K562 (cell line): ENCODE data around the gene TTC9B. TPM values are rescaled to one million over a fixed set of nuclear protein-coding genes. Genes with fewer than 3 reads are reported as not detected.

Source experiments
- FOSL1 ChIP-seq: fragments of 200-800 bp; sonication (Bioruptor generic); conservative IDR thresholded peaks from 2 replicates; pipeline ENCODE4 v1.6.1; 2016; ENCODE audit warnings: missing genetic modification characterization, missing compliant biosample characterization
- HIVEP1 ChIP-seq: fragments of 250-450 bp; sonication (Bioruptor Pico); IDR thresholded peaks from 2 replicates; pipeline ENCODE4 v1.4.0; 2020; ENCODE audit warnings: mild to moderate bottlenecking
- MBD2 ChIP-seq: sonication (generic); IDR thresholded peaks from 2 replicates; pipeline ENCODE4 v1.6.1; 2016; ENCODE audit warnings: low read depth, borderline replicate concordance
- MTA1 ChIP-seq: fragments of 450-650 bp; IDR thresholded peaks from 2 replicates; pipeline ENCODE4 v1.6.1; 2017; ENCODE audit warnings: borderline replicate concordance
- PHB ChIP-seq: fragments of 250-450 bp; sonication (Bioruptor Pico); IDR thresholded peaks from 2 replicates; pipeline ENCODE4 v1.5.0; 2021
- PHF8 ChIP-seq: fragments of 200-600 bp; sonication (generic); IDR thresholded peaks from 2 replicates; pipeline ENCODE4 v1.6.1; 2012; ENCODE audit warnings: mixed run types, mild to moderate bottlenecking, inconsistent platforms, low read length, moderate library complexity, borderline replicate concordance
- POLR2H ChIP-seq: IDR thresholded peaks from 2 replicates; pipeline ENCODE4 v1.6.1; 2016; ENCODE audit warnings: missing genetic modification characterization, low read depth, mild to moderate bottlenecking, control low read depth, missing compliant biosample characterization, moderate library complexity
- RBBP5 ChIP-seq: fragments of 200-600 bp; sonication (generic); IDR thresholded peaks from 2 replicates; pipeline ENCODE4 v1.6.1; 2012; ENCODE audit warnings: borderline replicate concordance, mild to moderate bottlenecking, low read length, control low read depth, inconsistent platforms; ENCODE audit not compliant: insufficient read depth, poor library complexity, severe bottlenecking
- SMARCE1 ChIP-seq: fragments of 450-650 bp; IDR thresholded peaks from 2 replicates; pipeline ENCODE4 v1.7.1; 2016; ENCODE audit warnings: mild to moderate bottlenecking
- STAT5A ChIP-seq: IDR thresholded peaks from 2 replicates; pipeline ENCODE4 v1.6.1; 2012; ENCODE audit warnings: low read length, inconsistent platforms, borderline replicate concordance
- TAF1 ChIP-seq: IDR thresholded peaks from 2 replicates; pipeline ENCODE4 v1.6.1; 2011; ENCODE audit warnings: mild to moderate bottlenecking, low read length, moderate library complexity; ENCODE audit not compliant: insufficient read depth, control insufficient read depth, severe bottlenecking; ENCODE audit errors: extremely low read depth
- TGIF2 ChIP-seq: sonication (generic); formaldehyde crosslinking; IDR thresholded peaks from 2 replicates; pipeline ENCODE4 v1.8.1; 2022; ENCODE audit warnings: mild to moderate bottlenecking, missing genetic modification reagents, moderate library complexity
- ZBTB1 ChIP-seq: sonication (generic); formaldehyde crosslinking; IDR thresholded peaks from 2 replicates; pipeline ENCODE4 v1.8.1; 2023; ENCODE audit warnings: missing genetic modification reagents, low read depth, mild to moderate bottlenecking, borderline replicate concordance
- polyA plus RNA-seq, 8 experiments: library from polyadenylated mRNA; depleted of rRNA in 4 of 8; stranded (reverse) in 5 of 8; unstranded in 3 of 8; fragments of >200 nt; fragmentation: Nextera tagmentation in 2 of 8; fragmentation: Illumina TruSeq in 1 of 8; extraction: Ambion mirVana in 2 of 8; extraction: Trizol in 1 of 8; gene quantifications; 2 replicates each; pipeline versions ENCODE4 v1.2.1 to v1.2.3, GENCODE V29; 2011 to 2014; ENCODE audit warnings: inconsistent platforms in 1 of 8, missing spikeins in 1 of 8
- total RNA-seq, 7 experiments: library from RNA; depleted of rRNA in 6 of 7; stranded (reverse); fragments of >200 nt in 6 of 7; fragmentation: Illumina TruSeq in 2 of 7; extraction: Trizol in 2 of 7; gene quantifications; 2 replicates each; pipeline versions ENCODE4 v1.2.1 to v1.2.3, GENCODE V29; 2011 to 2021; ENCODE audit warnings: low replicate concordance in 1 of 7
- TF ChIP-seq, protein P1 (sequence below), 2 experiments: IDR thresholded peaks; 2 replicates each; pipeline ENCODE4 v1.6.1; 2011; ENCODE audit warnings: borderline replicate concordance in 1 of 2, control low read depth in 1 of 2, low read depth in 1 of 2, low read length in 1 of 2, mild to moderate bottlenecking in 1 of 2, mixed read lengths in 1 of 2, moderate library complexity in 1 of 2; ENCODE audit not compliant: insufficient read depth in 1 of 2, insufficient read length in 1 of 2, poor library complexity in 1 of 2, severe bottlenecking in 1 of 2; ENCODE audit errors: extremely low read depth in 1 of 2
- TF ChIP-seq, protein P2 (sequence below): sonication (generic); formaldehyde crosslinking; IDR thresholded peaks from 2 replicates; pipeline ENCODE4 v1.8.0; 2022; ENCODE audit warnings: missing genetic modification reagents, mild to moderate bottlenecking, moderate library complexity, borderline replicate concordance
- TF ChIP-seq, protein P3 (sequence below): IDR thresholded peaks from 2 replicates; pipeline ENCODE4 v1.6.1; 2011; ENCODE audit warnings: borderline replicate concordance, low read depth, mild to moderate bottlenecking, moderate library complexity, low read length; ENCODE audit not compliant: insufficient read depth, poor library complexity, severe bottlenecking
- TF ChIP-seq, protein P4 (sequence below): fragments of 450-650 bp; IDR thresholded peaks from 2 replicates; pipeline ENCODE4 v1.6.1; 2016
- TF ChIP-seq, protein P5 (sequence below): conservative IDR thresholded peaks from 2 replicates; pipeline ENCODE4 v1.6.1; 2011; ENCODE audit warnings: low read depth, mild to moderate bottlenecking, low read length; ENCODE audit not compliant: control insufficient read depth

Gene TTC9B
- total and polyA plus RNA-seq, 9 of the 15 experiments (the other 6 are each of a cell fraction or from before 2014, with no cell fraction given): 0.06 to 0.14 TPM; not detected in 7

DNA sequence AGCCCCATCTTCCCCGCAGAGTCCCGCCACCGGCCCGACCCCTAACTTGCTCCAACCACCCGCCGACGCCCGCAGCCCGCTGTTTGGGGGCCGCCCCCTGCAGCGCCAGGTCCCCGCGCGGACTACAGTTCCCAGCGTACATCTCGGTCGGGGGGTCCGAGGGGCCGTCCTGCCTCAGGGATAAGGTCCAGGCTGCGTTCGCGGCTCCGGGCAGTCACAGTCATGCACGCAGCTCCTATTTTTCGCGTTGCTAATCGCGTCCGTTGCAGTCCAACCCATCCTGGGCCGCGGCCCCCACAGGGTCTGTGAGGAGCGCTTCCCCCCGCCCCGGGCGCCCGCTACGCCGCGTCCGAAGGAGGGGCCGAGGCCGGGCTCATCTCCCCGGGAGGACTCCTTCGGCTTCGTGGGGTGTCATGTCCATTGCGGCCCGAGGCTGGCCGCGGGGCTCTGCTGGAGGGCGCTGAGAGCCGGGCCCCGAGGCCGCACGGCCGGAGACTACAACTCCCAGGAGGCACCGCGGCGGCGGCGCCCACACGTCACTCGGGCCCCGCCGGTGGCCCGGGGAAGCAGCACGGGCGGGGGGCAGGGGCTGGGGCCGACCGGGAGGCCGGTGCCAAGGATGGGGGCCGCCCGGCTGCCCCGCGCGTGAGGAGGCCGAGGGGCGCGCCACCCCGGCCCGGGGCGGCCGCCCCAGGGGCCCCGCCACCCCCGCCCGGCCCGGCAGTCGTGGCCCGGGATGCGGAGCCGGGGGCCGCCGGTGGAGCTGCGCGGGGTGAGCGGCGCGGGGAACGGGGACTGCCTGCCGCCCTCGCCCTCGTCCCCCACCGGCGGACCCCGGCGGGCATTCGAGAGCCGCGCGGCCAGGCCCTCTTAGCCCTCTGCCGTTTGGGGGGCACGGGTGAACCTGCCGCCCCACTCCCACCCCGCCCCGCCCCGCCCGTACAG, 27.0 kb downstream of the TTC9B start, which contains the start of gene MAP3K10 (continued):
- TF ChIP-seq, protein P1, sequence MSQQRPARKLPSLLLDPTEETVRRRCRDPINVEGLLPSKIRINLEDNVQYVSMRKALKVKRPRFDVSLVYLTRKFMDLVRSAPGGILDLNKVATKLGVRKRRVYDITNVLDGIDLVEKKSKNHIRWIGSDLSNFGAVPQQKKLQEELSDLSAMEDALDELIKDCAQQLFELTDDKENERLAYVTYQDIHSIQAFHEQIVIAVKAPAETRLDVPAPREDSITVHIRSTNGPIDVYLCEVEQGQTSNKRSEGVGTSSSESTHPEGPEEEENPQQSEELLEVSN (IDR thresholded peaks at IDR 0.05; ENCODE audit: borderline replicate concordance in 1 of 2, extremely low read depth in 1 of 2, insufficient read depth in 1 of 2, insufficient read length in 1 of 2, low read depth in 1 of 2, low read length in 1 of 2, poor library complexity in 1 of 2, severe bottlenecking in 1 of 2): peak in 1 of 2 experiments; percentile 43
- no peak for TF ChIP-seq RBBP5
- TF ChIP-seq MTA1: peak; percentile 87
- no peak for TF ChIP-seq PHB (CRISPR knock-in tag)
- TF ChIP-seq, protein P2, sequence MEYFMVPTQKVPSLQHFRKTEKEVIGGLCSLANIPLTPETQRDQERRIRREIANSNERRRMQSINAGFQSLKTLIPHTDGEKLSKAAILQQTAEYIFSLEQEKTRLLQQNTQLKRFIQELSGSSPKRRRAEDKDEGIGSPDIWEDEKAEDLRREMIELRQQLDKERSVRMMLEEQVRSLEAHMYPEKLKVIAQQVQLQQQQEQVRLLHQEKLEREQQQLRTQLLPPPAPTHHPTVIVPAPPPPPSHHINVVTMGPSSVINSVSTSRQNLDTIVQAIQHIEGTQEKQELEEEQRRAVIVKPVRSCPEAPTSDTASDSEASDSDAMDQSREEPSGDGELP (CRISPR knock-in tag): peak; percentile 71; the same call in 1 of the 2 replicates
- TF ChIP-seq SMARCE1: 0 out of 2 replicates have a peak, but pooled peaks have one; percentile 2
- TF ChIP-seq, protein P3, sequence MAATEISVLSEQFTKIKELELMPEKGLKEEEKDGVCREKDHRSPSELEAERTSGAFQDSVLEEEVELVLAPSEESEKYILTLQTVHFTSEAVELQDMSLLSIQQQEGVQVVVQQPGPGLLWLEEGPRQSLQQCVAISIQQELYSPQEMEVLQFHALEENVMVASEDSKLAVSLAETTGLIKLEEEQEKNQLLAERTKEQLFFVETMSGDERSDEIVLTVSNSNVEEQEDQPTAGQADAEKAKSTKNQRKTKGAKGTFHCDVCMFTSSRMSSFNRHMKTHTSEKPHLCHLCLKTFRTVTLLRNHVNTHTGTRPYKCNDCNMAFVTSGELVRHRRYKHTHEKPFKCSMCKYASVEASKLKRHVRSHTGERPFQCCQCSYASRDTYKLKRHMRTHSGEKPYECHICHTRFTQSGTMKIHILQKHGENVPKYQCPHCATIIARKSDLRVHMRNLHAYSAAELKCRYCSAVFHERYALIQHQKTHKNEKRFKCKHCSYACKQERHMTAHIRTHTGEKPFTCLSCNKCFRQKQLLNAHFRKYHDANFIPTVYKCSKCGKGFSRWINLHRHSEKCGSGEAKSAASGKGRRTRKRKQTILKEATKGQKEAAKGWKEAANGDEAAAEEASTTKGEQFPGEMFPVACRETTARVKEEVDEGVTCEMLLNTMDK: peak; percentile 1
- no peak for TF ChIP-seq POLR2H
- TF ChIP-seq, protein P4, sequence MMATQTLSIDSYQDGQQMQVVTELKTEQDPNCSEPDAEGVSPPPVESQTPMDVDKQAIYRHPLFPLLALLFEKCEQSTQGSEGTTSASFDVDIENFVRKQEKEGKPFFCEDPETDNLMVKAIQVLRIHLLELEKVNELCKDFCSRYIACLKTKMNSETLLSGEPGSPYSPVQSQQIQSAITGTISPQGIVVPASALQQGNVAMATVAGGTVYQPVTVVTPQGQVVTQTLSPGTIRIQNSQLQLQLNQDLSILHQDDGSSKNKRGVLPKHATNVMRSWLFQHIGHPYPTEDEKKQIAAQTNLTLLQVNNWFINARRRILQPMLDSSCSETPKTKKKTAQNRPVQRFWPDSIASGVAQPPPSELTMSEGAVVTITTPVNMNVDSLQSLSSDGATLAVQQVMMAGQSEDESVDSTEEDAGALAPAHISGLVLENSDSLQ: no peak
- TF ChIP-seq TAF1: peak; percentile 8
- no peak for TF ChIP-seq STAT5A
- TF ChIP-seq FOSL1 (tag): peak; percentile 16; the same call in 1 of the 2 replicates
- TF ChIP-seq TGIF2 (CRISPR knock-in tag): no peak
- TF ChIP-seq, protein P5, sequence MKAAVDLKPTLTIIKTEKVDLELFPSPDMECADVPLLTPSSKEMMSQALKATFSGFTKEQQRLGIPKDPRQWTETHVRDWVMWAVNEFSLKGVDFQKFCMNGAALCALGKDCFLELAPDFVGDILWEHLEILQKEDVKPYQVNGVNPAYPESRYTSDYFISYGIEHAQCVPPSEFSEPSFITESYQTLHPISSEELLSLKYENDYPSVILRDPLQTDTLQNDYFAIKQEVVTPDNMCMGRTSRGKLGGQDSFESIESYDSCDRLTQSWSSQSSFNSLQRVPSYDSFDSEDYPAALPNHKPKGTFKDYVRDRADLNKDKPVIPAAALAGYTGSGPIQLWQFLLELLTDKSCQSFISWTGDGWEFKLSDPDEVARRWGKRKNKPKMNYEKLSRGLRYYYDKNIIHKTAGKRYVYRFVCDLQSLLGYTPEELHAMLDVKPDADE: peak; percentile 81; the same call in 1 of the 2 replicates
- TF ChIP-seq HIVEP1 (CRISPR knock-in tag): no peak
- peak; percentile 30; the same call in 1 of the 2 replicates for TF ChIP-seq MBD2
- TF ChIP-seq ZBTB1 (CRISPR knock-in tag): 0 out of 2 replicates have a peak, but pooled peaks have one; percentile 26
- TF ChIP-seq PHF8: peak; percentile 69; the same call in 1 of the 2 replicates
